CD4-positive, alpha-beta T cell treated with Interleukin-12 subunit alpha and Interleukin-12 subunit beta, for 1 hour (primary cell): Measurements from ENCODE around the gene TMCC2.
"Not testable (repeated sequence)": the region's sequence is repeated elsewhere in the genome, so short reads cannot be mapped to it uniquely, and the experiment has no call there.

ENCODE experiments used
- DNase-seq: peaks from one replicate; pipeline ENCODE4 v3.0.0-alpha.2; 2020

Gene TMCC2

DNA sequence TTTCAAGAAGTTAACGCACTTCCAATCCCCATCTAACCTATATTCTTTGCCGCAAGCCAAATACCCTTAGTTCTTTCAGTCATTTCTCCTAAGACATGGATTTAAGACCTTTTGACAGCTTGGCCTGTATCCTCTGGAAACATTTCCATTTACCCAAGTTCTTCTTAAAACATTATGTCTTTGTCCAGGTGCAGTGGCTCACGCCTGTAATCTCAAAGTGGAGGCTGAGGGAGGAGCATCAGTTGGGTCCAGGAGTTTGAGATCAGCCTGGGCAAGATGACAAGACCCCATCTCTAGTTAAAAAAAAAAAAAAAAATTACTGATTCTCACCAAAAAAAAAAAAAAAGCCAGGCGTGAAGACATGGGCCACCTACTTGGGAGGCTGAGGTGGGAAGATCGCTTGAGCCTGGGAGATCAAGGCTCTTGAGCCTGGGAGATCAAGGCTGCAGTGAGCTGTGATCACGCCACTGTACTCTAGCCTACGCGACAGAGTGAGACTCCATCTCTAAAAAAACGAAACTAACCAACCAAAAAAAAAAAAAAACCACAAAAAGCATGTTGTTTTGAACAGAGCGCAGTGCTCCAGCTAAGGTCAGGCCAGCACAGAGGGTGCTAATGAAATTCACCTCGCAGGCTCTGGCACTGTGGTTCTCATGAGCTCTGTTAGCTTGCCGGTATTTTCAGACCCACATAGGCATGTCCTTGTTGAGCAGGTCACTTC, 57.8 kb downstream of the TMCC2 start:
- peak; percentile 71 for DNase-seq

GRCh38 chr1:205286335-205286950, 58.7 kb downstream of the TMCC2 start:
- peak; percentile 79 for DNase-seq

- DNase-seq, result no peak
Observed at GRCh38 chr1:205287076-205287475, 59.3 kb downstream of the TMCC2 start.

- DNase-seq, result peak; percentile 91
Observed at GRCh38 chr1:205287767-205288559, 60.2 kb downstream of the TMCC2 start.

- DNase-seq, result no peak
Observed at GRCh38 chr1:205291596-205291995, 63.9 kb downstream of the TMCC2 start.

GRCh38 chr1:205293350-205294074, 65.8 kb downstream of the TMCC2 start:
- DNase-seq, result no peak

GRCh38 chr1:205294175-205294917, 66.6 kb downstream of the TMCC2 start:
- DNase-seq, result no peak

DNA sequence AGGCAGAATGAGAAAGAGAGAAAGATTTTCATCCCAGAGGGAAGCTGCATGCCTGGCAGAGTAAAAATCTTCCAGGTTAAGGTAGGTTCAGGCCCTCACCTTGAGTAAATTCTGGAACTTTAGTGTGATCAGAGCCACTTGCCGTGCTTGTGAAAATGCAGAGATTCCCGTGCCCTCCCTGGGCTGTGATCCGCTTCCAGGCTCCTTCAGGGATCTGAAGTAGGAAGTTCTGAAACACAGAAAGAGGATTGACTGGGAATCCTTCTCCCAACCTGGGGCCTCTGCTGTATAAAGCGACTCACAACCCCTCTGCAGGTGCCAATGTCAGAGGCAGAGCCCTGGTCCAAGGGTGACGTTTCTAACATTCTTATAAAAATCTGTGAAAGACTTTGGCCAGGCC, 67.2 kb downstream of the TMCC2 start:
- no peak for DNase-seq

DNA sequence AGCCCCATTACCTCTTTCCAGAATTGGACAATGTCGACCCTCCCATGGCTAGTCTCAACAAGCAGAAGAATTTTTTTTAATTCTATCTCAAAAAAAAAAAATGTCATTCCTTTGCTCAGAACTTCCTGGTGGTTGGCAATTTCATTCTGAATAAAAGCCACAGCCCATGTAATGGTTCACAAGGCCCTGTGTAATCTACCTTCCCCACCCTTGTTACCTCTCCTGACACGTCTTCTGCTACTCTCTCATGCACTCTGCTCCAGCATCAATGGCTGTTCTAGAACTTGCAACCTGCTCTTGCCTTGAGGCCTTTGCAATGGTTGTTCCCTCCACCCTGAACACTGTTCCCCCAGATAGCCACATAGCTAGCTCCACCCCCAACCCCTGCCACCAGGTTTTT, 68.4 kb downstream of the TMCC2 start:
- no peak for DNase-seq

GRCh38 chr1:205297546-205298177, 69.9 kb downstream of the TMCC2 start:
- not testable (repeated sequence) for DNase-seq

- no peak for DNase-seq
Observed at GRCh38 chr1:205298191-205298994, 70.6 kb downstream of the TMCC2 start.

GRCh38 chr1:205300149-205300548, 72.4 kb downstream of the TMCC2 start:
- no peak for DNase-seq

- DNase-seq, result no peak
Observed at GRCh38 chr1:205301205-205301821, 73.6 kb downstream of the TMCC2 start.

DNA sequence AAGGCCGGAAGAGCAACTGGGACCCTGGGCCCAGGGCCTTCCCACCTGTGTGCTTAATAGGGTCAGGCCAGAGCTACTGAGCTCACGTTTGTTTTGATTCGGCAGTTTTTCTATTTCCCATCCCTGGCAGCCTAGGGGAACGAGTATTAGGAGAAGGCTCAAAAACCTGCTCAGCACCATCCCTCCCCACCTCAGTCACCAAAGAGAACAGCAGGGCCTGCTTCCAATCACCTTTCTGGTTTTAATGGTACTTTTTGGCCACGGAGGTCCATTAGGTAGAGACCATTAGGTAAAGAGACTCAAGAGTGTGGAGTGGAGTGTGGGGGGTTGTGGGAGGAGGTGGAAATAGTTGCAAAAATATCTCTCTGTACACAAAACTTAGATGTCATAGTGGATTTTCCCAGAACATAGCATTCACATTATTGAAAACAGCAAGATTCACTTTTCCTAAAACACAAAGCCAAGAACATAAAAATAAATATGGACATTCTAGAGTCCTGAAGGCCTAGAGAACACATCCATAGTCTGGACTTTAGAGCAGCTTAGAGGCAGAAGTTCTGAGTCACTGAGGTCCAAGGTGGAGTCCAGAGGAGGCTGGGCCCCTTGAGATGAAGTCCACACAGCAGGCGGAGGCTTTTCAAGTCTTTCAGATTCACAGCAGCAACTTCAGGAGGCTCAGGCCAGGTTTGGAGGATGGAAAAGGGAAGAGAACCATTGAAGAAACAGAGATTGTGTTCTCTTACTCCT, 74.3 kb downstream of the TMCC2 start:
- no peak for DNase-seq

DNA sequence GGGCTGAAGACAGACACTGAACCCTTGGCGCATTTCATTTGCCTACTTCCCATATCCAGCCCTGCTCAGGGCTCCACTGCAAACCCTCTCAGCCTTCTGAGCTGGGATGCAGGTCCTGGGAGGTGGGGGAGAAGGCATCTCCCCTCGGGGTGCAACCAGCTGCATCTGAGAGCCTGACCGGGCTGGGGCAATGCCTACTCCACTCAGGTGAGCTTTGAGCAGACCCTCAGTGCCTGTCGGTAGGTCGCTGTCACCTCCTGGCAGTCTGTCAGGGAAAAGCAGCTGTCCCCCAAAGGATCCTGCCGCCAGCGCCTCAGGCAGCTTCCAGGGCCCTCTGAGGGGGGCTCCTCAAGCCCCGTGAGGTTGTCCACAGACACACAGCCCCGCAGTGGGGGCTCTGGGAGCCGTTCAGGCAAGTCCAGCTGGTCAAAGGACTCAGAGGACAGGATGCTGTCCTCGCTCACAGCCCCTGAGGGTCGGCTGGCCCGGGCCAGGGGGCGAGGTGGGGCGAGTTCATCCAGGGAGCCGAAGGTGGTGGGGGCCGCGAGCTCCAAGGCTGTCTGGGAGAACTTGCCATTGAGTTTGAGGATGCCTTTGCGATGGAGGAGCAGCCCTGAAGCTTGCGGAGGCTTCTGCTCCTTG, 75.6 kb downstream of the TMCC2 start:
- no peak for DNase-seq

- no peak for DNase-seq
Observed at GRCh38 chr1:205304046-205304694, 76.4 kb downstream of the TMCC2 start.

GRCh38 chr1:205304695-205305070, 76.9 kb downstream of the TMCC2 start:
- no peak for DNase-seq

DNA sequence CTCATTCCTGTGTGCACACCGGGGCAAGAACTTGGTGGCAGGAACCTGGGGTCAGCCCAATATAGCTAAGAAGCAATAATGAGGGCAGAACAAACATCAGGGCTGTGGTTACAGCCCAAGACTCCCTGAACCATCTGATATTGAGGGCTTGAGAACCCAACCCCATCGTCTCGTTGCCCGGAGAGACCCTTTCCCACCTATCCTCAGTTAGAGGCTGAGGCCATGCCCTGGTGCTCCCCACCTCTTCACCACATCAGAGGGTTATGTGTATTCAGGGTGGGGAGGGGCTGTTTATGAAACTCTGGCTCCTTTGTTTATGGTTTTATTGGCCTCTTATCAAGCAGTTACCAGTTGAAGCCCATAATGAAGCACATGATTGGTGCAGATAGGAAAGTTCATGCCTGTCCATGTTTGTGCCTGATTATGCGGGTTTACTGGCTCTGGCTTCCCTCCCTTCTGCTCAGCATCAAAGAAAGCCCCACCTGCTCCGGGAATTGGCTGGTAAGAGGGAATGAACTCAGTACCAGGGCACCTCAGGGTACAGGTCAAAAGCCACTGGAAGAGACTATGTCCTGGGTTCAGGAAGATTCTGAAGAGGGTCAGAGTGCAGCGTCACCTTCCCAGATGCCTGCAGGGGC, 79.3 kb downstream of the TMCC2 start:
- no peak for DNase-seq
